OCI-LY1 (cell line): ENCODE data around the gene KITLG.

ENCODE experiments used
- CTCF ChIP-seq: fragments of 200-600 bp; sonication (generic), shearing (Covaris generic); IDR thresholded peaks from 2 replicates; pipeline ENCODE4 v1.5.1; 2017; ENCODE audit warnings: mild to moderate bottlenecking, antibody characterized with exemption, low read length, moderate library complexity, mixed read lengths
- EZH2 ChIP-seq: fragments of 200-600 bp; sonication (generic), shearing (Covaris generic); IDR thresholded peaks from 2 replicates; pipeline ENCODE4 v1.8.0; 2017; ENCODE audit warnings: borderline replicate concordance, mixed run types, mild to moderate bottlenecking, antibody characterized with exemption, low read length, moderate library complexity, mixed read lengths

GRCh38 chr12:88469154-88469553 is 111.1 kb downstream of the KITLG start:
- TF ChIP-seq CTCF, result no peak
- no peak for TF ChIP-seq EZH2
